Gastroesophageal sphincter (tissue), 3 donors: ENCODE data around the gene ZGLP1.

Source experiments
- CTCF ChIP-seq, 4 experiments: fragments of 200-600 bp in 2 of 4; fragments of 450-650 bp in 2 of 4; sonication (generic) in 1 of 4; IDR thresholded peaks; one replicate each; pipeline ENCODE4 v1.5.1; 2017 to 2019; ENCODE audit warnings: antibody characterized with exemption in 4 of 4, mild to moderate bottlenecking in 2 of 4, moderate library complexity in 2 of 4
- EP300 ChIP-seq: sonication (generic); formaldehyde crosslinking; IDR thresholded peaks from one replicate; pipeline ENCODE4 v1.6.1; 2017; ENCODE audit warnings: antibody characterized with exemption, mild to moderate bottlenecking

- TF ChIP-seq CTCF (IDR thresholded peaks at IDR 0.05) (no peak), EP300 (no peak)
Observed at GRCh38 chr19:10260141-10260584, 49.5 kb downstream of the ZGLP1 start.
